ENCODE results near the gene ETDB.

Gene ETDB

GRCh38 chrX:135095715-135096114, 24.6 kb downstream of the ETDB start:
- no peaks in the 10 kb centered on the region for H3K79me2 ChIP-seq (ENCODE audit: insufficient read depth, low read depth)
- no peak overlapping the region for H3K27ac ChIP-seq
- no peaks in the 10 kb centered on the region for H4K20me1 ChIP-seq (ENCODE audit: insufficient read depth)
- TF ChIP-seq CTCF (conservative IDR thresholded peaks at IDR 0.05; ENCODE audit: low read depth, low read length): no peak
- no peak overlapping the region for H2AFZ ChIP-seq (ENCODE audit: low read depth)
- H3K36me3 ChIP-seq (ENCODE audit: insufficient read depth): no peaks in the 10 kb centered on the region
- no peak overlapping the region for H3K9ac ChIP-seq
- no peak overlapping the region for H3K4me2 ChIP-seq
- H3K4me3 ChIP-seq (IDR thresholded peaks at IDR 0.05; ENCODE audit: insufficient read depth, low read depth, low read length): no peak overlapping the region
- no peaks in the 10 kb centered on the region for H3K27me3 ChIP-seq (ENCODE audit: insufficient read depth, low read depth)
- H3K4me1 ChIP-seq (ENCODE audit: low read depth, poor library complexity, severe bottlenecking): no peaks in the 10 kb centered on the region

- Histone ChIP-seq H3K79me2 (ENCODE audit: insufficient read depth, low read depth) (no peaks in the 10 kb centered on the region), H3K9ac (no peak overlapping the region), H3K4me1 (ENCODE audit: low read depth, poor library complexity, severe bottlenecking) (no peaks in the 10 kb centered on the region), H3K4me3 (IDR thresholded peaks at IDR 0.05; ENCODE audit: insufficient read depth, low read depth, low read length) (no peak overlapping the region), H3K4me2 (no peak overlapping the region), H2AFZ (ENCODE audit: low read depth) (no peak overlapping the region), H3K27me3 (ENCODE audit: insufficient read depth, low read depth) (no peaks in the 10 kb centered on the region), H3K27ac (no peak overlapping the region), H3K36me3 (ENCODE audit: insufficient read depth) (no peaks in the 10 kb centered on the region), H4K20me1 (ENCODE audit: insufficient read depth) (no peaks in the 10 kb centered on the region)
- no peak for TF ChIP-seq CTCF (conservative IDR thresholded peaks at IDR 0.05; ENCODE audit: low read depth, low read length)
These were observed 25.6 kb downstream of the ETDB start for GRCh38 chrX:135094726-135095125.

- Histone ChIP-seq H3K27me3 (ENCODE audit: insufficient read depth, low read depth) (no peaks in the 10 kb centered on the region), H2AFZ (ENCODE audit: low read depth) (no peak overlapping the region)
These were observed 31.2 kb downstream of the ETDB start for GRCh38 chrX:135089126-135089525.

GRCh38 chrX:135087867-135088266, 32.5 kb downstream of the ETDB start:
- Histone ChIP-seq H3K27me3 (ENCODE audit: insufficient read depth, low read depth) (no peaks in the 10 kb centered on the region), H3K36me3 (ENCODE audit: insufficient read depth) (no peaks in the 10 kb centered on the region), H3K27ac (no peak overlapping the region), H4K20me1 (ENCODE audit: insufficient read depth) (no peaks in the 10 kb centered on the region), H3K4me2 (no peak overlapping the region), H3K79me2 (ENCODE audit: insufficient read depth, low read depth) (no peaks in the 10 kb centered on the region), H3K4me3 (IDR thresholded peaks at IDR 0.05; ENCODE audit: insufficient read depth, low read depth, low read length) (no peak overlapping the region), H2AFZ (ENCODE audit: low read depth) (no peak overlapping the region), H3K4me1 (ENCODE audit: low read depth, poor library complexity, severe bottlenecking) (peaks cover 3% of the 10 kb centered on the region), H3K9ac (no peak overlapping the region)
- no peak for TF ChIP-seq CTCF (conservative IDR thresholded peaks at IDR 0.05; ENCODE audit: low read depth, low read length)

More at GRCh38 chrX:135089126-135089525, 31.2 kb downstream of the ETDB start:
- Histone ChIP-seq H3K4me2 (no peak overlapping the region), H3K36me3 (ENCODE audit: insufficient read depth) (no peaks in the 10 kb centered on the region), H3K27ac (no peak overlapping the region), H3K79me2 (ENCODE audit: insufficient read depth, low read depth) (no peaks in the 10 kb centered on the region), H3K4me1 (ENCODE audit: low read depth, poor library complexity, severe bottlenecking) (peaks cover 3% of the 10 kb centered on the region), H4K20me1 (ENCODE audit: insufficient read depth) (no peaks in the 10 kb centered on the region), H3K9ac (no peak overlapping the region), H3K4me3 (IDR thresholded peaks at IDR 0.05; ENCODE audit: insufficient read depth, low read depth, low read length) (no peak overlapping the region)
- TF ChIP-seq CTCF (conservative IDR thresholded peaks at IDR 0.05; ENCODE audit: low read depth, low read length): no peak
